Nephron (organoid): Measurements from ENCODE around the gene GALNT12.

Source experiments
- H3K27ac Mint-ChIP-seq, 3 experiments: 2 replicates each; pipeline ENCODE4 v1.8.0; 2020; ENCODE audit warnings: mixed read lengths in 3 of 3, mild to moderate bottlenecking in 2 of 3, moderate library complexity in 1 of 3
- H3K27me3 Mint-ChIP-seq: 2 replicates; pipeline ENCODE4 v1.8.0; 2021; ENCODE audit warnings: low read depth, mild to moderate bottlenecking, moderate library complexity, mixed read lengths
- H3K36me3 Mint-ChIP-seq: 2 replicates; pipeline ENCODE4 v1.8.0; 2020; ENCODE audit warnings: low read depth, mixed read lengths
- H3K4me1 Mint-ChIP-seq: 2 replicates; pipeline ENCODE4 v1.8.0; 2020; ENCODE audit warnings: mixed read lengths
- H3K4me3 Mint-ChIP-seq, 3 experiments: 2 replicates each; pipeline ENCODE4 v1.8.0; 2020; ENCODE audit warnings: mild to moderate bottlenecking in 3 of 3, mixed read lengths in 3 of 3, moderate library complexity in 2 of 3
- H3K9me3 Mint-ChIP-seq: 2 replicates; pipeline ENCODE4 v1.8.0; 2020; ENCODE audit warnings: mixed read lengths
- CTCF ChIP-seq, 3 experiments: fragments of 200-600 bp; sonication (generic); IDR thresholded peaks; one replicate each; pipeline ENCODE4 v1.5.0; 2021; ENCODE audit warnings: antibody characterized with exemption in 3 of 3; ENCODE audit not compliant: unreplicated experiment in 3 of 3

The GALNT12 gene

DNA sequence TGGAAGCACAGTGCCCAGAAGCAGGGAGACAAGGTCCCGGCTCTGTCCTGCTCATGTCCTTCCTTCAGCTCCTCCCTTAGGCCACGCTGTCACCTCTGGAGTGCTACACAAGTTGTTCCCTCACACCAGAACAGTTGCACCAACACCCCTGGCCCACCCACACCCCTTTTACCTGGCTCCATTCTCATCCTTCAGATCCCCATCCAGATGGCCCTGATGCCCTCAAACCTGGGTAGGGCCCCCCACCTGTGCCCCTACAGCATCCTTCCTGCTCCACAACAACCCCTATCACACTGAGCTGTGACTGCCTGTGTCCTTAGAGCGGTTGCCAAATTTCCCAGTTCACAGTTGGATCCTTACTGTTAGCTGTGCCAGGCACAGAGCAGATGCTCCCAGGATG is 40.3 kb upstream of the GALNT12 start:
- Mint-ChIP-seq H3K36me3 (peaks cover 81% of the 10 kb centered on the region), H3K9me3 (peaks cover 8% of the 10 kb centered on the region), H3K27ac (no peak overlapping the region), H3K4me3 (no peak overlapping the region), H3K27me3 (no peaks in the 10 kb centered on the region), H3K4me1 (no peaks in the 10 kb centered on the region)
- TF ChIP-seq CTCF (IDR thresholded peaks at IDR 0.05; ENCODE audit: unreplicated experiment in 3 of 3) = no peak

GRCh38 chr9:98767915-98768314 is 39.6 kb upstream of the GALNT12 start:
- TF ChIP-seq CTCF (IDR thresholded peaks at IDR 0.05; ENCODE audit: unreplicated experiment in 3 of 3) = no peak
- Mint-ChIP-seq H3K27ac (no peak overlapping the region), H3K9me3 (peaks cover 7% of the 10 kb centered on the region), H3K4me1 (no peaks in the 10 kb centered on the region), H3K36me3 (peaks cover 80% of the 10 kb centered on the region), H3K4me3 (no peak overlapping the region), H3K27me3 (no peaks in the 10 kb centered on the region)

- no peak overlapping the region for H3K4me3 Mint-ChIP-seq
Observed at GRCh38 chr9:98768344-98768743, 39.1 kb upstream of the GALNT12 start.

GRCh38 chr9:98770717-98771116 is 36.8 kb upstream of the GALNT12 start:
- no peak overlapping the region for H3K27ac Mint-ChIP-seq
- peaks cover 66% of the 10 kb centered on the region for H3K36me3 Mint-ChIP-seq
- H3K27me3 Mint-ChIP-seq = no peaks in the 10 kb centered on the region
- no peak for TF ChIP-seq CTCF (IDR thresholded peaks at IDR 0.05; ENCODE audit: unreplicated experiment in 3 of 3)
- no peaks in the 10 kb centered on the region for H3K9me3 Mint-ChIP-seq
- no peaks in the 10 kb centered on the region for H3K4me1 Mint-ChIP-seq
- H3K4me3 Mint-ChIP-seq = no peak overlapping the region

More at GRCh38 chr9:98768344-98768743, 39.1 kb upstream of the GALNT12 start:
- peaks cover 80% of the 10 kb centered on the region for H3K36me3 Mint-ChIP-seq
- TF ChIP-seq CTCF (IDR thresholded peaks at IDR 0.05; ENCODE audit: unreplicated experiment in 3 of 3) = no peak
- no peaks in the 10 kb centered on the region for H3K27me3 Mint-ChIP-seq
- peaks cover 6% of the 10 kb centered on the region for H3K9me3 Mint-ChIP-seq
- no peaks in the 10 kb centered on the region for H3K4me1 Mint-ChIP-seq
- no peak overlapping the region for H3K27ac Mint-ChIP-seq

DNA sequence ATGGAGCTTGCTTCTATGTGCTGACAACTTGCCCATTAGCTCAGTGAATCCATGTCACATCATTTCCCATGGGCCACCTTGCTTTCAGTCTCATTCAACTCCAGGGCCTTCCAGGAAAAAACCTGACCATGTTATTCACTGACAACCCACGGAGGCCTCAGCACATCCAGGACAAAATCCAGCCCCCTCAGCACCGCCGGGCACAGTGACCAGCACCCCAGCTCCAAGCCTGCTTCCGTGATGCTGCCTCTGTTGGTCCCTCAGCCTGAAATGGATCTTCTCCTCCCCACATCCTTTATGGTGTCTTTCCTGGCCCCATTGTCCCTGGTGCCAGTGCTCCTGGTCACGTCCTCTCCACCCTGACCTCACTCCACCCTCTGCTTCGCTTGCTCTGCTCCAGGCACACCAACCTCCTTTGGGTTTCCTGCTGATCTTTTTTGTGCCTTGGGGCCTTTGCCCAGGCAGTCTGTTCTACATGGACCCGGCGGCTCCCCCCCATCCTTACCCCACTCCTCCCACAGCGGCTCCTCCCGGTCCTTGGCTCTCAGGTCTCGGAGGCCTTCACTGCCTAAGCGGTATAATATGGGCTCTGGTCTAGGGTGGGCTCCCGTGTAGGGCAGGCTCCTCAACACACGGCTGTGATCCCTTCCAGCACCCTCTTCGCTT is 36.1 kb upstream of the GALNT12 start:
- Mint-ChIP-seq H3K27me3 (no peaks in the 10 kb centered on the region), H3K4me3 (no peak overlapping the region), H3K9me3 (no peaks in the 10 kb centered on the region), H3K4me1 (no peaks in the 10 kb centered on the region), H3K27ac (no peak overlapping the region), H3K36me3 (peaks cover 67% of the 10 kb centered on the region)
- TF ChIP-seq CTCF (IDR thresholded peaks at IDR 0.05; ENCODE audit: unreplicated experiment in 3 of 3) = no peak
